ENCODE data around the gene AQP12B.
"Not testable (repeated sequence)": the region's sequence is repeated elsewhere in the genome, so short reads cannot be mapped to it uniquely, and the experiment has no call there.

Gene AQP12B

DNA sequence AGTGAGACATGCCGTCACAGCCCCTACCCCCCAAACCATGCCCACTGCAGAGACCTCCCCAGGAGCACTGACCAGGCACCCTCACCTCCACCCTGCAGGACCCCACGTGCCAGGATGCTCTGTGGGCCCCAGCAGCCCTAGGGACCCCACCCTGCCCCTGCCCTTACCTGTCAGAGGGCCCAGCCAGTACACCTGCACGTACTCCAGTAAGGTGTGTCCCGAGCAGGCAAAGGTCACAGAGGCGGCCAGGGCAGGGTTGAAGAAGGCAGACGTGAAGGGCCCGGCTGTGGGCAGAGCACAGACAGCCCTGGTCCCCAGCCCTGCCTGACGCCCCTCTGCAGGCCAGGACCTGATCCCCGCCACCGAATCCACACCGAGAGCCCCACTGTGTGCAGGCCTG lies 2.5 kb downstream of the AQP12B start:
- DNase-seq: not testable (repeated sequence)

GRCh38 chr2:240678909-240679308 lies 3.8 kb downstream of the AQP12B start:
- not testable (repeated sequence) for DNase-seq

DNA sequence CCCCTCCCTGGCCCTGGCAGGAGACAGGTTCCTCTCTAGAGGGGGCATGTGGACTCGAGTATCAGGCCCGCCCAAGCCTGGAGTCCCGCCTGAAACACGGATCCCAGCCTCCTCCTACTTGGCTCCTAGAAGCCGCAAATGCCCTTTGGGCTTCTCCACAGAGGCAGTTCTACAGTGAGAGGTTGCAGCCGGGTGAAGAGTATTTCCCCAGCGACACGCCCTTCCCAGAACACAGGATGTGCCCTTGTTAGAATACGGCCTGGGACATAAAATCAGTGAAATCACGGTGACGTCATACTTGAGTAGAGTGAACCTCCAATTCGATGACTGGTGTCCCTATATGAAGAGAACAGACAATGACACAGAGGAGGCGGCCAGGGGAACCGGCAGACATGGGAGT lies 4.6 kb downstream of the AQP12B start:
- DNase-seq: not testable (repeated sequence)

GRCh38 chr2:240675345-240675744 lies 7.3 kb downstream of the AQP12B start:
- DNase-seq: not testable (repeated sequence)

DNA sequence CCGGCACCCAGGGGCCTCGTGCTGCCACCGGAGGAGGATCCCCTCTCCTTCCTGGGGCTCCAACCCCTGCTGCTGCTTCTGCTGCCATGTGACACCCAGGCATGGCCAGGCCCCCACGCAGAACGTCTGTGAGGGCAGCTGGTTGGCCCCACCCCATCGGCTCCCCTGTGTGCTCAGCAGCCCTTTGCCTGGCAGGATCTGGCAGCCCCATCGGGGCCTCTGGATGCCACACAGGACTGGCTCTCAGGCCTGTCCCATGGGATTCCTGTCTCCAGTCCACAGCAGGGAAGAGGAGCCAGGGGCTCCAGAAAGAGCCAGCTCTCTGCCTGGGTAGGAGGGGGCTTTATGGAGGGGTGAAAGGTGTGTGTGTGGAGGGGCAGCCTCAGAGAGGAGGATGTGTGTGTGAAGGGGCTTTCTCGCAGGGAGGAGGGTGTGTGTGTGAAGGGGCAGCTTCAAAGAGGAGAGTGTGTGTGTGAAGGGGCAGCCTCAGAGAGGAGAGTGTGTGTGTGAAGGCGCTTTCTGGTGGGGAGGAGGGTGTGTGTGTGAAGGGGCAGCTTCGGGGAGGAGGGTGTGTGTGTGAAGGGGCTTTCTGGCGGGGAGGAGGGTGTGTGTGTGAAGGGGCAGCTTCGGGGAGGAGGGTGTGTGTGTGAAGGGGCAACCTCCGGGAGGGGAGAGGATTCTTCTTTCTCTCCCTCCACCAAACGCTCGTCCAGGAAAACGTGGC lies 8.1 kb downstream of the AQP12B start:
- not testable (repeated sequence) for DNase-seq

GRCh38 chr2:240672701-240673190 lies 9.9 kb downstream of the AQP12B start:
- no peak for DNase-seq

DNA sequence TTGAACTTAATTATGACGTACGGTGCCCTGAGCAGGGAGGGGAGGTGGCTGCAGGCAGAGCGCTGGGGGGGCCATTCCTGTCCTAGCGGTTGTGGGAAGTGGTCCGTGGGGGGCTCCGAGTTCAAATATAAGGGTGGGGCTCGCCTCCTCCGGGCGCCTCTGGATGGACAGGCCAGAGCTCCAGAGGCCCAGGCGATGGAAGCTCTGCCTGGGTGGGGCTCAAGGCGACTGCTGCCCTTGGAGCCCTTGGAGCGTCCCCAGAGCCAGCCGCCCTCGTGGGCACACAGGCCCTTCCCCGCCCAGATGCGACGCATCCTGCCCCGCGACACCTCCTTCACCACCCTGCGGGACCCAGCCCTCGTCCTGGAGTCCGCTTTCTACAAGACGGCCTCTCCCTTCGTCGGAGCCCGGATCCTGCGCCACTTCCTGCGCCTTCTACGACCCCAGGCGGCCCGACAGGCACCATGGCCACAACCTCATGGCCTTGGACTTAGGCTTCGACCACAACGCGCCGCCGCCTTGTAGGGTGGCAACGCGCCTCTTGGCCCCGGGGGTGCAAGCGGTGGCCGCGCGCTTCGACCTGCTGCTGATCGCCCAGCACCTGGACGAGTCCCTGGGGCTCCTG lies 10.5 kb downstream of the AQP12B start:
- no peak for DNase-seq

- DNase-seq: no peak
These were observed 11.7 kb downstream of the AQP12B start for GRCh38 chr2:240670950-240671349.

GRCh38 chr2:240670402-240670801 lies 12.3 kb downstream of the AQP12B start:
- no peak for DNase-seq

DNA sequence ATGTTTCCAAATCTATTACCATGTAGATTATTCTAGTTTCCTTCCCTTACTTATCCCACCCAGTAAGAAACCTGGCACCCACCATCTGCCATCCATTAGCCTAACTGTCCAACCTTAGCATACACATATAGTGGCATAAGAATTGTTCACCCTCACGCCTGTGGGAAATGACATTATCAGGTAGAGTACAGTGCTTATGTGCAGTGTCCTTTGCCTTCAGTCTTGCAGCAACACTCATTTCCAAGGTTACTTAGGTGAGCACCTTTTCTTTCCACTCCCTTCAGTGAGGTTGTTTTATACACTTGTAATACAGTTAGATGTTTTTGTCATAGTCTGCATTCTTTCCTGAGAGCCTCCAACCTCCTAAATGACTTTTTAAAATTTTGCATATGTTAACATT lies 18.1 kb downstream of the AQP12B start:
- DNase-seq: no peak

DNA sequence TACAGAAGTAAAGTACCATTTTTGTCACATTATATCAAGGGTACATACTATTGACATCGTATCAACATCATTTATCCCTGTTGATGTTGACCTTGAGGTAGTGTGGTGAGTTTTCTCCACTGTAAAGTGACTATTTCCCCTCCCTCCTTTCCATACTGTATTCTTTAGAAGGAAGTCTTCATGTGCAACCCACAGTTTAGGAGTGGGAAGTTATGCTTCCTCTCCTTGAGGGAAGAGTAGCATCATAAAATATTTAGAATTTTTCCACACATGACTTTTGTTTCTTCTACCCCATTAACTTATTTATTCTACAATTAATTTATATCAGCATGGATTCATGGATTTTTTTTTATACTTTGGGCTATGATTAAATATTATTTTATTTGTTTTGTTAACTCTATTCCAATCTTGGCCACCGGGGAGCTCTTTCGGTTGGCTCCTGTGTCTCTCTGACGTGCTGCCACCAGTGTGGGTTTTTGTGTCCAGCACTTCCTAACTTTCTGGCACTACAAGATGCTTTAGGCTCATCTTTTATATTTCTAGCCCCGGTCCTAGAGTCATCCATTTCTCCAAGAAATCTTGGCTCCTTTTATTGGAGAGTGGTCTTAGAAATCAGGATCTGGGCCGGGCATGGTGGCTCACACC lies 19.0 kb downstream of the AQP12B start:
- no peak for DNase-seq

- no peak for DNase-seq
These were observed 20.0 kb downstream of the AQP12B start for GRCh38 chr2:240662681-240663080.

DNA sequence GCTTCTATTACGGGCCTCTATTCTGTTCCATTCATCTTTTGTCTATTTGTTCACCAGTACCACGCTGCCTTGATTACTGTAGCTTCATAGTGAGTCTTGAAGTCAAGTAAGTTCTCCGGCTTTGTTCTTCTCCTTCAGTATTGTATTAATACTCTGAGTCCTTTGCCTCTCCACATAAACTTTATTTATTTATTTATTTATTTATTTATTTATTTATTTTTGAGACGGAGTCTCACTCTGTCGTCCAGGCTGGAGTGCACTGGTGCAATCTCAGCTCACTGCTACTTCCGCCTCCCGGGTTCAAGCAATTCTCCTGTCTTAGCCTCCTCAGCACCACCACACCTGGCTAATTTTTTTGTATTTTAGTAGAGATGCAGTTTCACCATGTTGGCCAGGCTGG lies 22.8 kb downstream of the AQP12B start:
- not testable (repeated sequence) for DNase-seq

GRCh38 chr2:240655931-240656886 lies 26.5 kb downstream of the AQP12B start:
- no peak for DNase-seq

- DNase-seq: no peak
These were observed 31.5 kb downstream of the AQP12B start for GRCh38 chr2:240651185-240651584.

GRCh38 chr2:240650254-240650965 lies 32.3 kb downstream of the AQP12B start:
- no peak for DNase-seq

GRCh38 chr2:240649331-240649730 lies 33.4 kb downstream of the AQP12B start:
- no peak for DNase-seq

- DNase-seq: no peak
These were observed 33.9 kb downstream of the AQP12B start for GRCh38 chr2:240648650-240649275.

DNA sequence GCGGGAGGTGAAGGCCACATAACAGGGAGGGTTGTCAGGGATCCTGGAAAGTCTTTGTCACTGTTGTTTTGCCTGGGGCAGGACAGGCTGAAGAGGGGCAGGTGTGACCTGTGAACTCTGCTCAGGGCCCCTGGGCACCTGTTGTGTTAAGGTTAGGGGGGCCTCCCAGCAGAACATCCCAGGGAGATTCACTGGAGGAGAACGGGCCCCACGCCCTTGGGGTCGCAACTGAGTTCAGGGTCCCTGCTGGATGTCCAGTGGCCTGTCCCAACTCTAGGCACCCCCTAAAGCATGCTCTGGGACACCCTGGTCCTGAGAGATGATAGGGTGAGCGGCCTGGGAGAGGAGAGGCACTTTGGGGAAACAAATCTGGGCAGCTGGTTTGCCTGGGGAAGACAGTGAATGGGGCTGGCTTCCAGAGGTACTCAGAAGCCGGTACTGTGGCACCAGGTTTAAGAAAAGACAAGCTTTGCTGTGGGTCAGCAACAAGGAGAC lies 34.5 kb downstream of the AQP12B start:
- DNase-seq: no peak

GRCh38 chr2:240647503-240648154 lies 35.1 kb downstream of the AQP12B start:
- no peak for DNase-seq
